A673 (cell line): Measurements from ENCODE around the gene SLU7. TPM values are rescaled to one million over a fixed set of nuclear protein-coding genes. Genes with fewer than 3 reads are reported as not detected.

Source experiments
- BruUV-seq: library from RNA; stranded (reverse); fragments of 400-500 nt; replicated peaks from 2 replicates; lab custom pipeline; 2021; lab: Mats Ljungman, UMichigan
- CTCF ChIA-PET: fragments of 300-600 bp; sonication (Branson Sonifier 250); formaldehyde crosslinking; loops from one replicate; lab custom pipeline; 2022; ENCODE audit warnings: antibody characterized with exemption; lab: Charles Lee
- POLR2A ChIA-PET: fragments of 300-600 bp; sonication (Branson Sonifier 250); formaldehyde crosslinking; loops from one replicate; lab custom pipeline; 2022; ENCODE audit warnings: antibody characterized with exemption; ENCODE audit not compliant: low non-redundant PET; lab: Charles Lee
- DNase-seq: peaks from one replicate; pipeline ENCODE4 v3.0.0-alpha.2; 2015; ENCODE audit warnings: low spot score
- H3K27ac ChIP-seq: fragments of 200-600 bp; sonication (generic); 2 replicates; pipeline ENCODE4 v1.5.1; 2016; ENCODE audit warnings: mixed run types, low read depth, mild to moderate bottlenecking, mixed read lengths, antibody characterized with exemption, low read length; ENCODE audit not compliant: poor library complexity, severe bottlenecking
- H3K27me3 ChIP-seq: fragments of 200-600 bp; sonication (generic); replicated peaks from 2 replicates; pipeline ENCODE4 v1.6.1; 2017; ENCODE audit warnings: mixed run types, low read depth, mild to moderate bottlenecking, mixed read lengths, antibody characterized with exemption, low read length; ENCODE audit not compliant: insufficient read depth, poor library complexity
- H3K36me3 ChIP-seq: fragments of 200-600 bp; sonication (generic); 2 replicates; pipeline ENCODE4 v1.6.1; 2016; ENCODE audit warnings: mixed run types, mild to moderate bottlenecking, mixed read lengths, antibody characterized with exemption, low read length; ENCODE audit not compliant: insufficient read depth, poor library complexity, severe bottlenecking
- H3K4me1 ChIP-seq: fragments of 200-600 bp; sonication (generic); 2 replicates; pipeline ENCODE4 v1.6.1; 2017; ENCODE audit warnings: mixed run types, mild to moderate bottlenecking, mixed read lengths, antibody characterized with exemption, low read length; ENCODE audit not compliant: insufficient read depth, poor library complexity, severe bottlenecking
- H3K4me3 ChIP-seq: fragments of 200-600 bp; sonication (generic); 2 replicates; pipeline ENCODE4 v1.5.1; 2016; ENCODE audit warnings: low read depth, mixed run types, mild to moderate bottlenecking, mixed read lengths, low read length; ENCODE audit not compliant: poor library complexity, severe bottlenecking
- H3K9me3 ChIP-seq: fragments of 200-600 bp; sonication (generic); 2 replicates; pipeline ENCODE4 v1.6.1; 2016; ENCODE audit warnings: mixed run types, low read depth, mild to moderate bottlenecking, mixed read lengths, antibody characterized with exemption, low read length; ENCODE audit not compliant: poor library complexity, severe bottlenecking
- EZH2 ChIP-seq: fragments of 200-600 bp; sonication (generic); IDR thresholded peaks from 2 replicates; pipeline ENCODE4 v1.6.1; 2017; ENCODE audit warnings: borderline replicate concordance, low read depth, mild to moderate bottlenecking, mixed read lengths, antibody characterized with exemption, low read length; ENCODE audit not compliant: poor library complexity, severe bottlenecking
- intact Hi-C: fragments of 100-400 bp; cut with micrococcal nuclease; formaldehyde crosslinking; loops from one replicate; pipeline ENCODE4 v1.10.0; 2022; ENCODE audit not compliant: unreplicated experiment
- total RNA-seq: library from RNA; stranded (reverse); gene quantifications from 2 replicates; pipeline ENCODE4 v1.2.3, GENCODE V29; 2021
- TF ChIP-seq, protein P1 (sequence below): fragments of 300-800, 200-600 bp; sonication (generic); conservative IDR thresholded peaks from 2 replicates; pipeline ENCODE4 v1.5.1; 2017; ENCODE audit warnings: low read depth, mild to moderate bottlenecking, antibody characterized with exemption, low read length, moderate library complexity, mixed read lengths

SLU7 gene
- total RNA-seq, 1 experiment from 2014 or later: 37.4 TPM

GRCh38 chr5:160432196-160432595, 13.3 kb upstream of the SLU7 start:
- POLR2A ChIA-PET: no interaction called here
- no peak for DNase-seq
- H3K36me3 ChIP-seq: peaks cover 28% of the 10 kb centered on the region
- no TSS peak for BruUV-seq
- no peaks in the 10 kb centered on the region for H3K4me1 ChIP-seq
- no peak overlapping the region for H3K4me3 ChIP-seq
- intact Hi-C loops: no loop called here
- no peak overlapping the region for H3K27ac ChIP-seq
- CTCF ChIA-PET: no interaction called here
- H3K9me3 ChIP-seq: no peaks in the 10 kb centered on the region
- no peaks in the 10 kb centered on the region for H3K27me3 ChIP-seq
- TF ChIP-seq EZH2: no peak
- TF ChIP-seq, protein P1, sequence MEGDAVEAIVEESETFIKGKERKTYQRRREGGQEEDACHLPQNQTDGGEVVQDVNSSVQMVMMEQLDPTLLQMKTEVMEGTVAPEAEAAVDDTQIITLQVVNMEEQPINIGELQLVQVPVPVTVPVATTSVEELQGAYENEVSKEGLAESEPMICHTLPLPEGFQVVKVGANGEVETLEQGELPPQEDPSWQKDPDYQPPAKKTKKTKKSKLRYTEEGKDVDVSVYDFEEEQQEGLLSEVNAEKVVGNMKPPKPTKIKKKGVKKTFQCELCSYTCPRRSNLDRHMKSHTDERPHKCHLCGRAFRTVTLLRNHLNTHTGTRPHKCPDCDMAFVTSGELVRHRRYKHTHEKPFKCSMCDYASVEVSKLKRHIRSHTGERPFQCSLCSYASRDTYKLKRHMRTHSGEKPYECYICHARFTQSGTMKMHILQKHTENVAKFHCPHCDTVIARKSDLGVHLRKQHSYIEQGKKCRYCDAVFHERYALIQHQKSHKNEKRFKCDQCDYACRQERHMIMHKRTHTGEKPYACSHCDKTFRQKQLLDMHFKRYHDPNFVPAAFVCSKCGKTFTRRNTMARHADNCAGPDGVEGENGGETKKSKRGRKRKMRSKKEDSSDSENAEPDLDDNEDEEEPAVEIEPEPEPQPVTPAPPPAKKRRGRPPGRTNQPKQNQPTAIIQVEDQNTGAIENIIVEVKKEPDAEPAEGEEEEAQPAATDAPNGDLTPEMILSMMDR: no peak

GRCh38 chr5:160427607-160428006, 8.7 kb upstream of the SLU7 start:
- Histone ChIP-seq H3K27me3 (no peaks in the 10 kb centered on the region), H3K4me3 (no peak overlapping the region), H3K9me3 (no peaks in the 10 kb centered on the region), H3K27ac (no peak overlapping the region), H3K4me1 (peaks cover 32% of the 10 kb centered on the region), H3K36me3 (peaks cover 70% of the 10 kb centered on the region)
- intact Hi-C loops: no loop called here
- BruUV-seq: no TSS peak
- no peak for DNase-seq
- ChIA-PET CTCF (no interaction called here), POLR2A (no interaction called here)
- no peak for TF ChIP-seq EZH2
- TF ChIP-seq, protein P1: no peak

- TF ChIP-seq, protein P1: no peak
- TF ChIP-seq EZH2: no peak
- Histone ChIP-seq H3K4me1 (peaks cover 42% of the 10 kb centered on the region), H3K27me3 (no peaks in the 10 kb centered on the region), H3K4me3 (peak overlapping the region; percentile 68), H3K27ac (no peak overlapping the region), H3K36me3 (peaks cover 51% of the 10 kb centered on the region), H3K9me3 (no peaks in the 10 kb centered on the region)
- CTCF ChIA-PET: interaction anchor here (1.9 kb wide), 1 partner anchor 15 kb away, joined by 8 read pairs; no protein-coding TSS in a partner anchor
- BruUV-seq: no TSS peak
- no peak for DNase-seq
- intact Hi-C loops: no loop called here
- POLR2A ChIA-PET: no interaction called here
Observed at GRCh38 chr5:160423099-160423498, 4.2 kb upstream of the SLU7 start.
